Activated CD4-positive, alpha-beta T cell treated with anti-CD3 and anti-CD28 coated beads for 48 hours (primary cell): ENCODE data around the gene GZMH.
"Not testable (repeated sequence)": the region's sequence is repeated elsewhere in the genome, so short reads cannot be mapped to it uniquely, and the experiment has no call there.

Experiments used
- DNase-seq: peaks from one replicate; pipeline ENCODE4 v3.0.0-alpha.2; 2020

Gene GZMH, protein sequence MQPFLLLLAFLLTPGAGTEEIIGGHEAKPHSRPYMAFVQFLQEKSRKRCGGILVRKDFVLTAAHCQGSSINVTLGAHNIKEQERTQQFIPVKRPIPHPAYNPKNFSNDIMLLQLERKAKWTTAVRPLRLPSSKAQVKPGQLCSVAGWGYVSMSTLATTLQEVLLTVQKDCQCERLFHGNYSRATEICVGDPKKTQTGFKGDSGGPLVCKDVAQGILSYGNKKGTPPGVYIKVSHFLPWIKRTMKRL

DNA sequence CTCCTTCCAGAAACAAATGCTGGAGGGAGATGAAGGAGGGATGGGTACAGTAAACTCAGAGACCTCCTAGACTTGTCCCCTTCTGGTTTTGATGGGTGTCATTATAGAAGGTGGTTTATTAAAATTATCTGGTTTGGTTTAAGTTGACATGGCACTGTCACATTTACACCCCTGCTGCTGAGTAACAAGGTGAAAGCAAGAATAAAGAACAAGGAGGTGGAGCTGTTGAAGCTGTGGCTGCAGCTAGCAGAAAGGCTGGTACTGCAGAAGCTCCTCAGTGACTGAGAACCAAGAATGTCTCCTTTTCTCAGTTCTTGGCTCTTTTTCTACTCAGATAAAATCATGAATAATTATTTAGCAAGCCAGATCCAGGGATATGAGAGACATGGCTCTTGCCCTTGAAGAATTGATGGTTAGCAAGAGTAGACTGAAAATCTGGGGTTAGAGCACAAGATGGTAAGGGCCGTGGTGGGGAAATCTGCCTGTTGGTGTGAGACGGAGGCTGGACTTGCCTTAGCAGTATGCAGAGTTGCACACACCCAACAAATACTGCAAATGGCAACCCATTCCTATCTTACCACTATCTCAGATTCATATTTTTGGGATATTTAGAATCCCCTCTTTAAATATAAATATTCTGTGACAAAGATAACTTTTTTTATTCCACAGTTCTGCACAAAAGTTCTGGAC is at the start of gene GZMH:
Gene GZMH, minus strand, starts transcription at position 31 of the 690 bp plus-strand sequence. CDS start 72 bp downstream, outside the sequence.
- peak; percentile 37 for DNase-seq

GRCh38 chr14:24648361-24648760 is 38.9 kb upstream of the GZMH start:
- DNase-seq, result not testable (repeated sequence)

GRCh38 chr14:24639905-24640304 is 30.4 kb upstream of the GZMH start:
- no peak for DNase-seq

- no peak for DNase-seq
These were observed 29.8 kb upstream of the GZMH start for GRCh38 chr14:24639270-24639669.

- DNase-seq, result peak; percentile 87
These were observed 24.7 kb upstream of the GZMH start, which contains the start of gene GZMB for GRCh38 chr14:24634158-24634557. GZMB (minus strand) TSS chr14:24634190; CDS start chr14:24634160, 30 bp downstream.

GRCh38 chr14:24633353-24633752 is 23.9 kb upstream of the GZMH start:
- DNase-seq, result no peak

DNA sequence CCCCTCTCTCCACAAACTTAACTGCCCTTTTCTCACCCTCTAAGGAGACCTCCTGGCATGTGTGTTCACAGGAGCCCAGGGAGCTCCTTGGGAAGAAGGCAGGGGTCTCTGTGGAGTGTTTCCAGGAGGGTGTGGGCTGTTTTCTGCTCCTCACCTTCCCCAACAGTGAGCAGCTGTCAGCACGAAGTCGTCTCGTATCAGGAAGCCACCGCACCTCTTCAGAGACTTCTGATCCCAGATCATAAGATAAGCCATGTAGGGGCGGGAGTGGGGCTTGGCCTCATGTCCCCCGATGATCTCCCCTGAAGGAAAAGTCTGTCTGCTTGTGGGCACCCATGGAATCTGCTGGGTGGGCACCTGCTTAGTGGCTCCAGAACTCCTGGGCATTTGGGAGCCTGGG is 23.3 kb upstream of the GZMH start:
- no peak for DNase-seq

DNA sequence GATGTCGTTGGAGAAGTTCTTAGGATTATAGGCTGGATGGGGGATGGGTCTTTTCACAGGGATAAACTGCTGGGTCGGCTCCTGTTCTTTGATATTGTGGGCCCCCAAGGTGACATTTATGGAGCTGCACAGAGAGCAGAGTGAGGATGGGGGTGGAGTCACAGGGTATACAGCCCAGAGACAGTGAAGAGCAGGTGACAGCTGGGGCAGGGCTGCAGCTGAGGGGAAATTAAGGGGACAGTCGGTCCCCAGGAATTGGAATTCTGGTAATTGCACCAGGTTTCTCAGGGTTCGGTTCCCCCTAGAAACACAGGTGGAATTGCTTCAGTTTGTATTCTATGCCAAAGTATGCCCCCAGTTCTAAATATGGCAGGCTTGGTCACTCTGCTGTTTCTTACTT is 22.9 kb upstream of the GZMH start:
- DNase-seq, result no peak

- no peak for DNase-seq
These were observed 22.4 kb upstream of the GZMH start for GRCh38 chr14:24631749-24632335.

- DNase-seq, result peak; percentile 23
These were observed 21.5 kb upstream of the GZMH start for GRCh38 chr14:24630872-24631477.

GRCh38 chr14:24630087-24630871 is 20.8 kb upstream of the GZMH start:
- DNase-seq, result peak; percentile 26

DNA sequence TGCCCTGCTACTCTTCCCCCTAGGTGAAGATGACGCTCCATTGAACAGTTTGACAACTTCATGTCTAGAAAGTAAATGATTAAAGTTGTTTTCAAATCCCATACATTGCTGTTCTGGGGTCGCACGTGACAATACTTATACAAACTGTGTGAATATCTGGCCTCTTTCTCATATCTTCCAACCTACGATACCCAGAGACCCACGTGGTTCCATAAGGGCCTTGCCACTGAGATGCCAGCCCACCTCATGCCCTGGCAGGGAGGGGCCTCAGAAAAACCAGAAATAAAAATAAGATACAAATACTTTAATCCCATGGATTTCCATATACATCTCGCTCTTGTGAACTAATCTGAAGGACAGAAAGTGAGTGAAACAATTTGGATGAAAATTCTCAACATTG is 20.0 kb upstream of the GZMH start:
- no peak for DNase-seq

GRCh38 chr14:24613747-24614146 is 4.3 kb upstream of the GZMH start:
- DNase-seq, result no peak

GRCh38 chr14:24613241-24613640 is 3.8 kb upstream of the GZMH start:
- DNase-seq, result no peak

- DNase-seq, result no peak
These were observed 2.7 kb upstream of the GZMH start for GRCh38 chr14:24612196-24612595.

DNA sequence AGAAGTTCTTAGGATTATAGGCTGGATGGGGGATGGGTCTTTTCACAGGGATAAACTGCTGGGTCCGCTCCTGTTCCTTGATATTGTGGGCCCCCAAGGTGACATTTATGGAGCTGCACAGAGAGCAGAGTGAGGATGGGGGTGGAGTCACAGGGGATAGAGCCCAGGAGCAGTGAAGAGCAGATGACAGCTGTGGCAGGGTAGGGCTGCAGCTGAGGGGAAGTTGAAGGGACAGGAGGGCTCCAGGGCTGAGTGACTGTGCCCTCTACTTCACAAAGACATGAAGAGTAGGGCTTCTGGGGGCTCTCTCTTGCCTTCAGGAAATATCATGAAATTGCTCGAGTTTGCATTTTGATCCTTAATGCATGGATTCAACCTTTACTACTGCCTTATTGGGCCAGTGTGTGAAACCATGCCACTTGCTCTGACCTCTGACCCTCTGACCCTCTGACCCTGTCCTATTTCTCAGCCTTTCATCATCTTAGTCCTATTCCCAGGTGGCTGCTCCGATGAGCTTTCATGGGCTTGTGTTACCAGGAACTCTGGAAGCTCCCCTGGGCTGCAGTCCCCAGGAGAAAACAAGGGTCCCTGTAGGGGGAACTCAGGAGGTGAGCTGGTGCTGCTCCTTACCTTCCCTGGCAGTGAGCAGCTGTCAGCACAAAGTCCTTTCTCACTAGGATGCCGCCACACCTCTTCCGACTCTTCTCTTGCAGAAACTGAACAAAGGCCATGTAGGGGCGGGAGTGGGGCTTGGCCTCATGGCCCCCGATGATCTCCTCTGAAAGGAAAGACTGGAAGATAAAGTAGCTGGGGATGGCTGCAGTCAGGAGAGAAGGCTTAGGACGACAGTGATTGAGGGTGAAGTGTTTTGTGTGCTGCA is 1.6 kb downstream of the GZMH start:
- DNase-seq, result no peak

DNA sequence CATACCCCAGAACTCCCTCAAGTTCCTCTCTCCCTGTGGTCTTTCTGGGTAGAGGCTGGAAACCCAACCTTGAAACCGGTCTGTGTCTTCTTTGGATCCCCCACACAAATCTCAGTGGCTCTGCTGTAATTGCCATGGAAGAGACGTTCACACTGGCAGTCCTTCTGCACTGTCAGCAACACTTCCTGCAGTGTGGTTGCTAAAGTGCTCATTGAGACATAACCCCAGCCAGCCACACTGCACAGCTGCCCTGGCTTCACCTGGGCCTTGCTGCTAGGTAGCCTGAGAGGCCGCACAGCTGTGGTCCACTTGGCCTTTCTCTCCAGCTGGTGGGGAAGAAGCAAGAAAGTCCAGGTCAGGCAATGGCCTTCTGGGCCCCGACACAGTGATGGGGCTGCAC is 2.4 kb downstream of the GZMH start:
- no peak for DNase-seq

DNA sequence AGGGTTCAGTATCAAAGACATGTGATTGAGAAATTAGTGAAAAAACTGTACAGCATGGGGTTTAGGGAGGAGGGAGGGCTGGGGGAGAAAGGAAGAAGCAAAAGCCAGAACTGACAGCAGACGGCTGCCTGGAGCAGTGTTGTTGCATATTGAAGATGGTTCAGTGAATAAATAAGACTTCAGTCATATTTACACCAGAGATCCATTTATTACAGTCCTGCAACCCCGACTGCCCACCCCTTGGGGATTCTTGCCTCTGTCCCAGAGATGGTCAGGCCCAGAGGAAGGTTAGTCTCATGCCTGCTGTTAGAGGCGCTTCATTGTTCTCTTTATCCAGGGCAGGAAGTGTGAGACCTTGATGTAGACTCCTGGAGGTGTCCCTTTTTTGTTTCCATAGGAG is 3.2 kb downstream of the GZMH start:
- no peak for DNase-seq

- peak; percentile 83 for DNase-seq
These were observed 3.9 kb downstream of the GZMH start for GRCh38 chr14:24605435-24606190.

DNA sequence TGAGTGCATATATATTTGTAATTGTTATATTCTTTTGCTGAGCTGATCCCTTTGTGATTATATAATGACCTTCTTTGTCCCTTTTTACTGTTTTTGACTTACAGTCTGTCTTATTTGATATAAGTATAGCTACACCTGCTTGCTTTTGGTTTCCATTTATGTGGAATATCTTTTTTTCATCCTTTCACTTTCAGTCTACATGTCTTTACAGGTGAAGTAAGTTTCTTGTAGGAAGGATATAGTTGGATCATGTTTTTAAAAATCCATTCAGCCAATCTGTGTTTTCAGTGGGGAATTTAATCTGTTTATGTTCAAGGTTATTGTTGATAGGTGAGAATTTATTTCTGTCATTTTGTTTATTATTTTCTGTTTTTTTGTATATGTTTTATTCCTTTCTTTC is 12.1 kb downstream of the GZMH start:
- no peak for DNase-seq
